SKM-1 (cell line): Measurements from ENCODE around the gene MARK4.
A peak's percentile ranks its signal among the peaks of the same experiment; 100 is the strongest.

ENCODE experiments used
- DNase-seq: peaks from one replicate; lab custom pipeline; 2025; ENCODE audit not compliant: unreplicated experiment; lab: John Stamatoyannopoulos, UW

MARK4 gene

DNA sequence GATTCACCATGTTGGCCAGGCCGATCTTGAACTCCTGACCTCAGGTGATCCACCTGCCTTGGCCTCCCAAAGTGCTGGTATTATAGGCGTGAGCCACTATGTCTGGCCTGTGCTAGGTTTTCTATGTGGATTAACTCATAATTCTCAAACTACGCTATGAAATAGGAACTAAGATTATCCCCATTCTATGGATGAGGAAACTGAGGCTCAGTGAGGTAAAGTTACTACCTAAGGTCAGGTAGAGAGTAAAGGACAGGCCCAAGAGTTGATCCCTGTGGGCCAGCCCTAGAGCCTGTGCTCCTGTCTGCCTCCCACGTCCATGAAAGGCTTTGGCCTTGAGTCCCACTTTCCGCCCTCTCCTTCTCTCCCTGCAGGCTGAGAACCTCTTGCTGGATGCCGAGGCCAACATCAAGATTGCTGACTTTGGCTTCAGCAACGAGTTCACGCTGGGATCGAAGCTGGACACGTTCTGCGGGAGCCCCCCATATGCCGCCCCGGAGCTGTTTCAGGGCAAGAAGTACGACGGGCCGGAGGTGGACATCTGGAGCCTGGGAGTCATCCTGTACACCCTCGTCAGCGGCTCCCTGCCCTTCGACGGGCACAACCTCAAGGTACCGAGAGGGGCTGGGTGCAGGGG lies 20.1 kb downstream of the MARK4 start:
- DNase-seq = no peak

DNA sequence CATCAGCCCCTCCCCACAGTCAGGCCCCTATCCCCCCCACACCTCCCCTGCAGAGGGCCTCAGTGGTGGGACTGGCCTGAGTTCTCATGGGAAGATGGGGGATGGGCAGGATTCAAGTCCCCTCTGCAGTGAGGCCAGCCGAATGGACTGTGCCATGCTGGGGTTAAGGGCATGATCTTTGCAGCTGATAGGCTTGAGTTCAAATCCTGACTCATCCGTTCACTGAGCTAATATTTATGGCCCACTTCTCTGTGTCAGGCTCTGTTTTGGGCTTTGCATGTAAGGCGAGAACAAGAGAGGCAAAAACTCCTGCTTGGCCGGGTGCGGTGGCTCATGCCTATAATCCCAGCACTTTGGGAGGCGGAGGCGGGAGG lies 20.7 kb downstream of the MARK4 start:
- no peak for DNase-seq

DNA sequence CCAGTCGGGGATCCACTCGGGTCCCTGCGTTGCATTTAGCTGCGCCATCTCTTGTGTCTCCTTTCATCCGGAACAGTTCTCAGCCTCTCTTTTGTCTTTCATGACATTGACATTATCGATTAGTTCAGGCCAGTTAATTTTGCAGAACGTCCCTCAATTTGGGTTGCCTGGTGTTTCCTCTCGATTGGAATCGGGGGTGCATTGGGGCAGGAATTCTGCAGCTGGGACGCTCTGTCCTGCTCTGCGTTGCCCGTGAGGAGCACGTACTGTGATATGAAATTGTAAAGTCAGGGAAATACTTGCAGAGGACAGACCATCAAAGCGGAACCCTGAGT lies 22.4 kb downstream of the MARK4 start:
- DNase-seq = no peak

GRCh38 chr19:45275370-45275971 lies 24.4 kb downstream of the MARK4 start:
- no peak for DNase-seq

DNA sequence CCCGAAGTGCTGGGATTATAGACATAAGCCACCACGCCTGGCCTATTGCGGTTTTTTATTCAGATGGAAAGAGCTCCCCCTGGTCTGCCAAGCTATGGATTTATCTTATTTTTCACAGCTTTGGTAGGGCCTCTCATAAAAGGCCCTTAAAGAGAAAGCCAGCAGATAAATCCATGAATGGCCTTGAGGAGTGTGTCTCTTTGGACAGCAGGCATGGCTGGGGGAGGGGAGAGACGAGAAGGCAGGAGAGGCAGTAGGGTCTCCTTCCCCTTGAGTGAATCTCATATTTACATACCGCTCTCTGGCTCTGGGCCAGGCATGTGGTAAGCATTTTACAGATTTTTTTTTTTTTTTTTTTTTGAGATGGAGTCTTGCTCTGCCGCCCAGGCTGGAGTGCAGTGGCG lies 25.2 kb downstream of the MARK4 start:
- DNase-seq = no peak

- no peak for DNase-seq
Measured at GRCh38 chr19:45278087-45278486, 27.0 kb downstream of the MARK4 start.

DNA sequence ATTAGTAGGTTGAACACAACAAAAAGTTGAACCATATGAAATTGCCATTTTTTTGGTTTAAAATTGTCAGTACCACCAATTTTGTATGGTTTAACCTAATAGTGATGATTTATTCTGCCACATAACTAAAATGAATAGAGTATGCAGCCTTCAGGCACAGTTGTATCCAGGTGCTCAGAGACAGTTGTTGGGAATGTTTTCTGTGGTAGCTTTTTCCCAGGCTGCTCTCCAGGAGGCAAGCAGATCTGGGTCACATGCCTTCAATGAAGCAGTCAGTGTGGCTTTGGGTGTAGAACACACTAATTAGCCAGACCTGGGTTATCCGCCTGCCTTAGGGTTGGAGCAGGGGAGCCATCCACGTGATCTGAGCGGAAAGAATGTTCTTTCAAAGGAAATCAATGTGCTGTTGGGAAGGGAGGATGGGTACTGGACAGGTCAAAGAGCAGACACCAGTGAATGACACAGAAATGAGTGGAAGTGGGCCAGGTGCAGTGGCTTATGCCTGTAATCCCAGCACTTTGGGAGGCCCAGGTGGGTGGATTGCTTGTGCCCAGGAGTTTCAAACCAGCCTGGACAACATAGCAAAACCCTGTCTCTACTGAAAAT lies 28.6 kb downstream of the MARK4 start:
- no peak for DNase-seq

DNA sequence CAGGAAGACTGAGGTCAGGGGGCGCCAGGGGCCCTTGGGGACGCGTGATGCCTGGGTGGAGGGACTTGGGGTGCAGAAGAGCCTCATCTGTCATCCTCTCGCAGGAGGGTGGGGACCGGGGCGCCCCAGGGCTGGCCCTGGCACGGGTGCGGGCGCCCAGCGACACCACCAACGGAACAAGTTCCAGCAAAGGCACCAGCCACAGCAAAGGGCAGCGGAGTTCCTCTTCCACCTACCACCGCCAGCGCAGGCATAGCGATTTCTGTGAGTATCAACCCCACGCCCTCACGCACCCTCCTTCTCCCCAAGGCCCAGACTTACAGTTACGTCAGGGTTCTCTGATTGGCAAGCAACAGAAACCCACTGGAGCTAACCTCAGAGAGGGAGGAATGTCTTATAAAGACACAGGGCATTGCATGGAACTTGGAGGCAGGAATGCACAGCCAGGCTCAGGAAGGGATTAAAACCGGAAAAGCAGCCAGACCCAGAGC lies 29.4 kb downstream of the MARK4 start:
- DNase-seq = no peak

GRCh38 chr19:45283443-45284033 lies 32.5 kb downstream of the MARK4 start:
- peak; percentile 17 for DNase-seq

- no peak for DNase-seq
Measured at GRCh38 chr19:45290381-45290931, 39.4 kb downstream of the MARK4 start.

DNA sequence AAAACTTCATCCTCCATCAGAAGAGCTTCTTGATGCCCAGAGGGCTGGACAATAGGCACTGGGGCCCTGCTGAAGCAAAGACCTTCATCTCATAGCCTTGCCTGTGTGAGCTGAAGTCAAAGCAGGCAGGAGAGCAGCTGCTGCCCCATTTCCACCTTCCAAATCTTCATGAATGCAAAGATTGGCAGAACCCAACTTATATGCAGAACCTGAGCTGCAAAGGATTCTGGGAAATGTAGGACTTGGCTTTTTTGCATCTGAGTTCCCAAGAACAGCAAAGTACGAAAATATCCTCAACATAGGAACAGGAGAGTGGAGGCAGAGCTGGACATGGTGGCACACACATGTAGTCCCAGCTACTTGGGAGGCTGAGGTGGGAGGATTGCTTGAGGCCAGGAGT lies 40.8 kb downstream of the MARK4 start:
- no peak for DNase-seq

- DNase-seq = no peak
Measured at GRCh38 chr19:45293682-45294081, 42.6 kb downstream of the MARK4 start.

DNA sequence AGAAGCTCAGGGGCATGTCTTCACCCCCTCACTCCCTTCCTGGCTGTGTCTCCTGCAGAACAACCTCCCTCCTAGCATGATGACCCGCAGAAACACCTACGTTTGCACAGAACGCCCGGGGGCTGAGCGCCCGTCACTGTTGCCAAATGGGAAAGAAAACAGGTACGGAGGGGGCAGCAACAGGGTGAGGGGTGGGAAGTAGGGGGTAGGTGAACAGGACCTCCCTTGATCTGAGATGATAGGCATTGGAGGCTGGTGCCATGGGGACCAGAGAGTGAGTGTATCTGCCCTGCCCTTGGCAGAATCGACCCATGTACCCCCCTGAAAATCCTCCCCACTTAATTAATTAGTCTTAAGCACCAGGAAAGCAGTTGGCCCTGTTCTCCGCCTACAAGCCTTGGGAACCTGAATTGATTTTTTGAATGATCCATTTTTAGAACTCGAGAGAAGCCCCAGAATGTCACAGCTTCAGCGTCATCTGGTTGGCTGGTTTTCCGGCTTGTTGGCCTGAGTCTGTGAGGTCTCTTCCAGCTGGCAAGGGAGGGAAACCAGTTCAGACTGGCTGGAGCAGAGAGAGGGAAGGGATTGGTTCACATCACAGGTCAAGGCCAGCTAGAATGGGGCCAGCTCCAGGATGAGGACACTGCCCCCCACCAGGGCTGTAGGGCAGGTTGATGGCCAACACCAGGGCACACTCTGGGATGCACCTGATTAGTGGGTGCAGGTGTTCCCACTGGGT lies 43.4 kb downstream of the MARK4 start:
- DNase-seq = no peak

DNA sequence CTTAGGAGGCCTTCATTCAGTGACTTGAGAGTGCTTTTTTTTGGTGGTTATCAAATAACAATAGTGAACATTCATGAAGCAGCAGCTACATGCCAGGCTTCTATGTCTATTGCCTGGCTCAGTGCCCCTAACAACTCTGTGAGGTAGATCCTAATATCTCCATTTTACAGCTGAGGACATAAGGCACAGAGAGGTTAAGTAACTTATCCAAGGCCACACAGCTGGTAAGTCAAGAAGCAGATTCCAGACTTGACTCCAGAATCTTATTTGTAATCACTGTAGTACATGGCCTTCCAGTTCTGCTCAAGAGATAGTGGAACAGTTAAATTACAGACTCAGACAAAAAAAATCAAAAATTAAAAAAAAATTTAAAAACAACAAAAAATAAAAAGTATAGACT lies 44.8 kb downstream of the MARK4 start:
- DNase-seq = no peak

GRCh38 chr19:45296355-45296754 lies 45.3 kb downstream of the MARK4 start:
- DNase-seq = peak; percentile 53

DNA sequence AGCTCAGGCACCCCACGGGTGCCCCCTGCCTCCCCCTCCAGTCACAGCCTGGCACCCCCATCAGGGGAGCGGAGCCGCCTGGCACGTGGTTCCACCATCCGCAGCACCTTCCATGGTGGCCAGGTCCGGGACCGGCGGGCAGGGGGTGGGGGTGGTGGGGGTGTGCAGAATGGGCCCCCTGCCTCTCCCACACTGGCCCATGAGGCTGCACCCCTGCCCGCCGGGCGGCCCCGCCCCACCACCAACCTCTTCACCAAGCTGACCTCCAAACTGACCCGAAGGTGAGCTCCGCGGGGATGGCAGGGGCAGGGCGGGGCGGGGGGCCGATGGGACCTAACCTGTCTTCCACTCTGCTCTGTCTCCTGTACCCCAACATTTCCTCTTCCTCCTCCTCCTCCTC lies 46.6 kb downstream of the MARK4 start:
- no peak for DNase-seq

GRCh38 chr19:45298264-45298663 lies 47.2 kb downstream of the MARK4 start:
- DNase-seq = no peak

DNA sequence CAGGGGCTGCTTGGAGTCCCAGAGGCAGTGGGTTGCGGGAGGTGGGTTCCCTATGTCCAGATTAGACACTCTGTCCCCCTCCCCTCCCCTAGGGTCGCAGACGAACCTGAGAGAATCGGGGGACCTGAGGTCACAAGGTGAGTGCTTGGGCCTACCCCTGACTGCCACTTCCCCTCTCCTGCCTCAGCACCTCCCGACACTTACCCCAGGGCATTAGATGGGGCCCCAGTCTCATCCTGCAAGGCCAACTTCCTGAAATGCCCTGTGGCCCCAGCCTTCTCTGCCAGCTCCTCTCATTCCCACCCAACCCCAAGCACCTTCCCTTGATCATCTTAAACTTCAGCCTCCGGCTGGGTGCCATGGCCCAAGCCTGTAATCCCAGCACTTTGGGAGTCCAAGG lies 48.6 kb downstream of the MARK4 start:
- no peak for DNase-seq

- no peak for DNase-seq
Measured at GRCh38 chr19:45302416-45302815, 51.3 kb downstream of the MARK4 start.

- DNase-seq = no peak
Measured at GRCh38 chr19:45303269-45304060, 52.4 kb downstream of the MARK4 start.
